Measurements from ENCODE around the gene KIAA1671. TPM values are rescaled to one million over a fixed set of nuclear protein-coding genes. Genes with fewer than 3 reads are reported as not detected.

KIAA1671 gene
- total RNA-seq, 2 donors from 2014 or later: 82.5 to 94.3 TPM

GRCh38 chr22:25060522-25061071 is 108.1 kb downstream of the KIAA1671 start:
- Histone ChIP-seq H3K9me3 (no peaks in the 10 kb centered on the region), H3K9ac (ENCODE audit: low read depth in 2 of 2, low read length in 2 of 2) (no peak overlapping the region), H3K4me3 (no peak overlapping the region), H3K27me3 (no peaks in the 10 kb centered on the region), H3K27ac (no peak overlapping the region), H3K4me1 (no peaks in the 10 kb centered on the region), H3K36me3 (no peaks in the 10 kb centered on the region)
- TF ChIP-seq, protein P1, sequence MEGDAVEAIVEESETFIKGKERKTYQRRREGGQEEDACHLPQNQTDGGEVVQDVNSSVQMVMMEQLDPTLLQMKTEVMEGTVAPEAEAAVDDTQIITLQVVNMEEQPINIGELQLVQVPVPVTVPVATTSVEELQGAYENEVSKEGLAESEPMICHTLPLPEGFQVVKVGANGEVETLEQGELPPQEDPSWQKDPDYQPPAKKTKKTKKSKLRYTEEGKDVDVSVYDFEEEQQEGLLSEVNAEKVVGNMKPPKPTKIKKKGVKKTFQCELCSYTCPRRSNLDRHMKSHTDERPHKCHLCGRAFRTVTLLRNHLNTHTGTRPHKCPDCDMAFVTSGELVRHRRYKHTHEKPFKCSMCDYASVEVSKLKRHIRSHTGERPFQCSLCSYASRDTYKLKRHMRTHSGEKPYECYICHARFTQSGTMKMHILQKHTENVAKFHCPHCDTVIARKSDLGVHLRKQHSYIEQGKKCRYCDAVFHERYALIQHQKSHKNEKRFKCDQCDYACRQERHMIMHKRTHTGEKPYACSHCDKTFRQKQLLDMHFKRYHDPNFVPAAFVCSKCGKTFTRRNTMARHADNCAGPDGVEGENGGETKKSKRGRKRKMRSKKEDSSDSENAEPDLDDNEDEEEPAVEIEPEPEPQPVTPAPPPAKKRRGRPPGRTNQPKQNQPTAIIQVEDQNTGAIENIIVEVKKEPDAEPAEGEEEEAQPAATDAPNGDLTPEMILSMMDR (IDR thresholded peaks at IDR 0.05): no peak
- no peak for DNase-seq
- intact Hi-C loops (cut with DNase I): no loop called here

DNA sequence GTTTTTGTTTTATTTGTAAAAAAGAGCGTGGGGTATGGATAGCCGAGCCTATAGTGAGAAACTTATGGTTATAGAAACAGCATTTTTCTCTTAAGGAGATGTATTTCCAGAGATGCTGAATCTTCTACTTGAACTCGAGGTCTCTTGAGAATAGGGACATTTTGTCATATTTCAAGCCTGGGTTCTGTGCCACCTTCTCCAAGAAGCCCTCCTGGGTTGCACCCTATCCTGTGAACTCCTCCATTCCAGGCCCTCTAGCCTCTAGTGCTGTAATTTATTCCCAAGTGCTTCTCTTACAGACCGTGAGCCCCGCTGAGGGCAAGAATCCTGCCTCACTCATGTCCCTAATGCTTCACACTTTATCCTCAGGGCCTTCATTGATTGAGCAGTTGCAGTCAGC is 108.6 kb downstream of the KIAA1671 start:
- TF ChIP-seq, protein P1 (IDR thresholded peaks at IDR 0.05): no peak
- intact Hi-C loops (cut with DNase I): no loop called here
- H3K4me3 ChIP-seq: no peak overlapping the region
- H3K4me1 ChIP-seq: no peaks in the 10 kb centered on the region
- H3K27me3 ChIP-seq: no peaks in the 10 kb centered on the region
- no peak overlapping the region for H3K9ac ChIP-seq (ENCODE audit: low read depth in 2 of 2, low read length in 2 of 2)
- no peak overlapping the region for H3K27ac ChIP-seq
- no peaks in the 10 kb centered on the region for H3K36me3 ChIP-seq
- H3K9me3 ChIP-seq: no peaks in the 10 kb centered on the region
- DNase-seq: no peak

DNA sequence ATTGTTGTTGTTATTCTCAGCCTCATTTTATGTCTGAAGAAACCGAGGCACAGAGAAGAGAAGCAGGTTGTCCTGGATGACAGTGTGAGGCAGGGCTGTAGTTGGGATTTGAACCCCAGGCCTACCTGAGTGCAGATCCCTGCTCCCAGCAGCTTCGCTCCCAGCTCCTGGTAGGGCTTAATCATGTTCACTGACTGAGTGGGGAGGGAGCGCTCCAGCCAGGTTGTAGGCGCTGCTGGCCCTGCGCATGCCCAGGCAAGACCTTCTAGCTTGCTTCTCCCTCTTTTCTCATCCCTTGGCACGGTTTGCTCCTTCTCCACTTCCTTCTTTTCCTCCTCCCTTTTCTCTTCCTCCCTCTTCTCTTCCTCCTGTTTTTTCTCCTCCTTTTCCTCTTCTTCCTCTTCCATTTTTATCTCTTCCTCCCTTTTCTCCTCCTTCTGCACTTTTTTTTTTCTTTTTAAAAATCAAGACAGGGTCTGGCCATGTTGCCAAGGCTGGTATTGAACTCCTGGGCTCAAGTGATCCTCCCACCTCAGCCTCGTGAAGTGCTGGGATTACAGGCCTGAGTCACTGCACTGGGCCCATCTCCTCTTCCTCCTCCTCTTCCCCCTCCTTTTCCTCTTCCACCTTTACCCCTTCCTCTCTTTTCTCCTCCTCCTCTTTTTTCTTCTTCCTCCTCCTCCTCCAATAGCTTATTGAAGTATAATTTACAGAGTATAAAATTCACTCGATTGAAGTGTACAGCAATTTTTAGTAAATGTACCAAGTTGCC is 109.3 kb downstream of the KIAA1671 start:
- TF ChIP-seq, protein P1 (IDR thresholded peaks at IDR 0.05): no peak

GRCh38 chr22:25062386-25063085 is 110.0 kb downstream of the KIAA1671 start:
- Histone ChIP-seq H3K27ac (no peak overlapping the region), H3K4me3 (no peak overlapping the region), H3K27me3 (no peaks in the 10 kb centered on the region), H3K4me1 (no peaks in the 10 kb centered on the region), H3K36me3 (no peaks in the 10 kb centered on the region), H3K9ac (ENCODE audit: low read depth in 2 of 2, low read length in 2 of 2) (no peak overlapping the region), H3K9me3 (no peaks in the 10 kb centered on the region)
- TF ChIP-seq, protein P1 (IDR thresholded peaks at IDR 0.05): no peak
- DNase-seq: no peak
- intact Hi-C loops (cut with DNase I): no loop called here

More for the DNA sequence above, 109.3 kb downstream of the KIAA1671 start:
- intact Hi-C loops (cut with DNase I): no loop called here
- Histone ChIP-seq H3K9me3 (no peaks in the 10 kb centered on the region), H3K4me1 (no peaks in the 10 kb centered on the region), H3K36me3 (no peaks in the 10 kb centered on the region), H3K4me3 (no peak overlapping the region), H3K27ac (no peak overlapping the region), H3K9ac (ENCODE audit: low read depth in 2 of 2, low read length in 2 of 2) (no peak overlapping the region), H3K27me3 (no peaks in the 10 kb centered on the region)
- DNase-seq: no peak

- Histone ChIP-seq H3K9ac (ENCODE audit: low read depth in 2 of 2, low read length in 2 of 2) (no peak overlapping the region), H3K4me1 (no peaks in the 10 kb centered on the region), H3K9me3 (no peaks in the 10 kb centered on the region), H3K4me3 (no peak overlapping the region), H3K36me3 (no peaks in the 10 kb centered on the region), H3K27me3 (no peaks in the 10 kb centered on the region), H3K27ac (no peak overlapping the region)
- TF ChIP-seq, protein P1 (IDR thresholded peaks at IDR 0.05): no peak
- intact Hi-C loops (cut with DNase I): no loop called here
- no peak for DNase-seq
Measured at GRCh38 chr22:25064894-25065560, 112.5 kb downstream of the KIAA1671 start.

Measured in colonic mucosa (tissue), 4 donors.